KMS-11 (cell line): ENCODE measurements around the gene CDAN1.

Experiments
- H2AFZ ChIP-seq: fragments of 200-600 bp; sonication (generic); 2 replicates; pipeline ENCODE4 v1.6.1; 2016; ENCODE audit warnings: antibody characterized with exemption, mixed run types, low read depth
- H3K27ac ChIP-seq: fragments of 200-600 bp; sonication (generic); 2 replicates; pipeline ENCODE4 v1.6.1; 2016; ENCODE audit warnings: mild to moderate bottlenecking, mixed run types
- H3K27me3 ChIP-seq: fragments of 200-600 bp; sonication (generic); 2 replicates; pipeline ENCODE4 v1.6.1; 2017; ENCODE audit warnings: mild to moderate bottlenecking, low read depth, mixed run types, moderate library complexity; ENCODE audit not compliant: insufficient read depth
- H3K36me3 ChIP-seq: fragments of 200-600 bp; sonication (generic); 2 replicates; pipeline ENCODE4 v1.6.1; 2017; ENCODE audit warnings: mild to moderate bottlenecking, mixed run types; ENCODE audit not compliant: insufficient read depth
- H3K4me1 ChIP-seq: fragments of 200-600 bp; sonication (generic); 2 replicates; pipeline ENCODE4 v1.6.1; 2016; ENCODE audit warnings: mild to moderate bottlenecking, low read depth, mixed run types; ENCODE audit not compliant: poor library complexity, severe bottlenecking
- H3K4me2 ChIP-seq: fragments of 200-600 bp; sonication (generic); 2 replicates; pipeline ENCODE4 v1.7.0; 2016; ENCODE audit warnings: mild to moderate bottlenecking, mixed run types
- H3K4me3 ChIP-seq: fragments of 200-600 bp; sonication (generic); IDR thresholded peaks from 2 replicates; pipeline ENCODE4 v1.6.1; 2017; ENCODE audit warnings: low read depth, low read length, mixed read lengths; ENCODE audit not compliant: insufficient read depth
- H3K79me2 ChIP-seq: fragments of 200-600 bp; sonication (generic); 2 replicates; pipeline ENCODE4 v1.6.1; 2016; ENCODE audit warnings: low read depth, mixed run types; ENCODE audit not compliant: insufficient read depth
- H3K9ac ChIP-seq: fragments of 200-600 bp; sonication (generic); 2 replicates; pipeline ENCODE4 v1.6.1; 2016; ENCODE audit warnings: mild to moderate bottlenecking, mixed run types
- H4K20me1 ChIP-seq: fragments of 200-600 bp; sonication (generic); 2 replicates; pipeline ENCODE4 v1.6.1; 2016; ENCODE audit warnings: mild to moderate bottlenecking, mixed run types; ENCODE audit not compliant: insufficient read depth
- CTCF ChIP-seq: fragments of 200-600 bp; sonication (generic); conservative IDR thresholded peaks from 2 replicates; pipeline ENCODE4 v1.6.1; 2017; ENCODE audit warnings: low read depth, mild to moderate bottlenecking, antibody characterized with exemption, low read length, moderate library complexity, mixed read lengths

CDAN1 gene

GRCh38 chr15:42742149-42742548, 5.2 kb upstream of the CDAN1 start:
- no peaks in the 10 kb centered on the region for H3K27me3 ChIP-seq
- no peak for TF ChIP-seq CTCF
- H2AFZ ChIP-seq, result no peak overlapping the region
- H3K79me2 ChIP-seq, result no peaks in the 10 kb centered on the region
- H3K36me3 ChIP-seq, result no peaks in the 10 kb centered on the region
- H3K9ac ChIP-seq, result no peak overlapping the region
- H3K4me3 ChIP-seq, result no peak overlapping the region
- H3K4me2 ChIP-seq, result no peak overlapping the region
- H3K27ac ChIP-seq, result no peak overlapping the region
- no peaks in the 10 kb centered on the region for H4K20me1 ChIP-seq
- peaks cover 7% of the 10 kb centered on the region for H3K4me1 ChIP-seq

- no peaks in the 10 kb centered on the region for H3K27me3 ChIP-seq
- no peaks in the 10 kb centered on the region for H3K79me2 ChIP-seq
- no peaks in the 10 kb centered on the region for H3K36me3 ChIP-seq
- no peaks in the 10 kb centered on the region for H4K20me1 ChIP-seq
- H3K27ac ChIP-seq, result no peak overlapping the region
- H3K9ac ChIP-seq, result no peak overlapping the region
- H3K4me1 ChIP-seq, result peaks cover 7% of the 10 kb centered on the region
- no peak overlapping the region for H2AFZ ChIP-seq
- TF ChIP-seq CTCF, result no peak
- H3K4me3 ChIP-seq, result no peak overlapping the region
- no peak overlapping the region for H3K4me2 ChIP-seq
These were observed 4.8 kb upstream of the CDAN1 start for GRCh38 chr15:42741710-42742109.

GRCh38 chr15:42737529-42738328, 801 bp upstream of the CDAN1 start:
- H3K36me3 ChIP-seq, result no peaks in the 10 kb centered on the region
- H4K20me1 ChIP-seq, result no peaks in the 10 kb centered on the region
- peaks cover 7% of the 10 kb centered on the region for H3K4me1 ChIP-seq
- H3K27ac ChIP-seq, result peak overlapping the region; percentile 42; the same call in 1 of the 2 replicates
- H3K9ac ChIP-seq, result peak overlapping the region; percentile 63; the same call in 1 of the 2 replicates
- TF ChIP-seq CTCF, result no peak
- no peaks in the 10 kb centered on the region for H3K27me3 ChIP-seq
- peak overlapping the region; percentile 73 for H2AFZ ChIP-seq
- peak overlapping the region; percentile 87 for H3K4me2 ChIP-seq
- no peak overlapping the region for H3K4me3 ChIP-seq
- no peaks in the 10 kb centered on the region for H3K79me2 ChIP-seq

- H2AFZ ChIP-seq, result peak overlapping the region; percentile 89
These were observed 643 bp downstream of the CDAN1 start for GRCh38 chr15:42736178-42736792.

More at GRCh38 chr15:42736178-42736792, 643 bp downstream of the CDAN1 start:
- Histone ChIP-seq H3K4me2 (peak overlapping the region; percentile 76), H3K36me3 (no peaks in the 10 kb centered on the region), H4K20me1 (no peaks in the 10 kb centered on the region), H3K9ac (peak overlapping the region; percentile 63; the same call in 1 of the 2 replicates), H3K79me2 (no peaks in the 10 kb centered on the region), H3K4me1 (peaks cover 7% of the 10 kb centered on the region), H3K4me3 (no peak overlapping the region), H3K27ac (no peak overlapping the region), H3K27me3 (no peaks in the 10 kb centered on the region)
- TF ChIP-seq CTCF, result no peak
